C4-2B (cell line): Measurements from ENCODE around the gene SCUBE3.

Source experiments
- ZFX ChIP-seq: fragments of 450-650 bp; IDR thresholded peaks from 2 replicates; pipeline ENCODE4 v1.6.1; 2017
- TF ChIP-seq, protein P1 (sequence below): fragments of 450-650 bp; conservative IDR thresholded peaks from 2 replicates; pipeline ENCODE4 v1.5.1; 2017; ENCODE audit warnings: mild to moderate bottlenecking

DNA sequence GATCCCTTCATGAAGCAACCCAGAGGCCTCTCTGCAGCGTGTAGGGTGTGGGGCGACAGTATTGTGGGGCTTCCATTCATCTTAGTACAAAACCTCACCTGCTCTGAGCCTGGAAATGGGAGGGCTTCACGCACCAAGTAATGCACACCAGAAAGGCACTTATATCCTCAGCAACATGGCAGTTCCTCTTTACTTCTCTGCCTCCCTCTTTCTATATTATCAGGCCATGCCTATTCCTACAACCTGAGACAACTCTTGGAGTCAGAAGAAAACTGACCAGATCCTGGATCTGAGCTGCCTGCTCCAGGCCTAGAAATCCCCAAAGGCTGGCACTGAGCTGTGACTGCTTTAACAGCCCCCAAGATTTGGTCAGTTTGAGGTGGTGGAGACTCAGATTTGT lies 38.2 kb downstream of the SCUBE3 start:
- TF ChIP-seq ZFX, result no peak
- TF ChIP-seq, protein P1, sequence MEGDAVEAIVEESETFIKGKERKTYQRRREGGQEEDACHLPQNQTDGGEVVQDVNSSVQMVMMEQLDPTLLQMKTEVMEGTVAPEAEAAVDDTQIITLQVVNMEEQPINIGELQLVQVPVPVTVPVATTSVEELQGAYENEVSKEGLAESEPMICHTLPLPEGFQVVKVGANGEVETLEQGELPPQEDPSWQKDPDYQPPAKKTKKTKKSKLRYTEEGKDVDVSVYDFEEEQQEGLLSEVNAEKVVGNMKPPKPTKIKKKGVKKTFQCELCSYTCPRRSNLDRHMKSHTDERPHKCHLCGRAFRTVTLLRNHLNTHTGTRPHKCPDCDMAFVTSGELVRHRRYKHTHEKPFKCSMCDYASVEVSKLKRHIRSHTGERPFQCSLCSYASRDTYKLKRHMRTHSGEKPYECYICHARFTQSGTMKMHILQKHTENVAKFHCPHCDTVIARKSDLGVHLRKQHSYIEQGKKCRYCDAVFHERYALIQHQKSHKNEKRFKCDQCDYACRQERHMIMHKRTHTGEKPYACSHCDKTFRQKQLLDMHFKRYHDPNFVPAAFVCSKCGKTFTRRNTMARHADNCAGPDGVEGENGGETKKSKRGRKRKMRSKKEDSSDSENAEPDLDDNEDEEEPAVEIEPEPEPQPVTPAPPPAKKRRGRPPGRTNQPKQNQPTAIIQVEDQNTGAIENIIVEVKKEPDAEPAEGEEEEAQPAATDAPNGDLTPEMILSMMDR, result no peak
